CD14-positive monocyte (primary cell): Measurements from ENCODE around the gene CGNL1. TPM values are rescaled to one million over a fixed set of nuclear protein-coding genes. Genes with fewer than 3 reads are reported as not detected.
A peak's percentile ranks its signal among the peaks of the same experiment; 100 is the strongest.

Experiments
- DNase-seq, 3 donors: peaks; one replicate each; pipeline ENCODE4 v3.0.0-alpha.2; 2011 to 2022
- H2AFZ ChIP-seq: 2 replicates; pipeline ENCODE4 v1.6.0; 2012; ENCODE audit warnings: mild to moderate bottlenecking, low read depth, low read length, inconsistent platforms; ENCODE audit not compliant: insufficient read depth, poor library complexity, severe bottlenecking
- H3K27ac ChIP-seq, 2 donors: 1 replicate in 1 of 2; 2 replicates in 1 of 2; pipeline ENCODE4 v1.5.1; 2012 to 2013; ENCODE audit warnings: low read length in 2 of 2, control low read depth in 1 of 2, inconsistent platforms in 1 of 2, low read depth in 1 of 2, mild to moderate bottlenecking in 1 of 2
- H3K27me3 ChIP-seq, 2 donors: one replicate each; pipeline versions ENCODE4 v1.6.0 to v1.6.1; 2011 to 2013; ENCODE audit warnings: low read length in 2 of 2; ENCODE audit not compliant: control insufficient read depth in 2 of 2, insufficient read depth in 2 of 2
- H3K36me3 ChIP-seq, 2 donors: replicated peaks in 1 of 2; 1 replicate in 1 of 2; 2 replicates in 1 of 2; pipeline versions ENCODE4 v1.5.1 to v1.6.1; 2012 to 2013; ENCODE audit warnings: low read length in 2 of 2, control low read depth in 1 of 2, inconsistent platforms in 1 of 2, mild to moderate bottlenecking in 1 of 2; ENCODE audit not compliant: insufficient read depth in 2 of 2, control insufficient read depth in 1 of 2
- H3K4me1 ChIP-seq, 2 donors: 1 replicate in 1 of 2; 2 replicates in 1 of 2; pipeline versions ENCODE4 v1.5.1 to v1.6.1; 2012 to 2013; ENCODE audit warnings: low read length in 2 of 2, control low read depth in 1 of 2, inconsistent platforms in 1 of 2, mild to moderate bottlenecking in 1 of 2, moderate library complexity in 1 of 2; ENCODE audit not compliant: insufficient read depth in 2 of 2, control insufficient read depth in 1 of 2
- H3K4me2 ChIP-seq: replicated peaks from 2 replicates; pipeline ENCODE3; 2012; ENCODE audit warnings: low read length, moderate library complexity, mild to moderate bottlenecking; ENCODE audit not compliant: poor library complexity, severe bottlenecking; ENCODE audit errors: extremely low read depth
- H3K4me3 ChIP-seq, 3 experiments: fragments of 200-600 bp in 1 of 3; sonication (generic) in 1 of 3; replicated peaks in 1 of 3; 1 replicate in 2 of 3; 2 replicates in 1 of 3; pipeline ENCODE4 v1.5.1; 2011 to 2013; ENCODE audit warnings: low read length in 3 of 3, mild to moderate bottlenecking in 3 of 3, control low read depth in 2 of 3, low read depth in 2 of 3, inconsistent platforms in 1 of 3, moderate library complexity in 1 of 3
- H3K79me2 ChIP-seq: 2 replicates; pipeline ENCODE4 v1.6.0; 2012; ENCODE audit warnings: mild to moderate bottlenecking, control low read depth, inconsistent platforms, low read length, moderate library complexity; ENCODE audit not compliant: insufficient read depth
- H3K9ac ChIP-seq: 2 replicates; pipeline ENCODE4 v1.6.0; 2017; ENCODE audit warnings: low read length, mild to moderate bottlenecking; ENCODE audit not compliant: insufficient read depth, poor library complexity, severe bottlenecking
- H3K9me3 ChIP-seq, 2 donors: replicated peaks in 1 of 2; 1 replicate in 1 of 2; 2 replicates in 1 of 2; pipeline versions ENCODE4 v1.5.1 to v1.6.1; 2012 to 2013; ENCODE audit warnings: low read length in 2 of 2, control low read depth in 1 of 2; ENCODE audit not compliant: control insufficient read depth in 1 of 2, insufficient read depth in 1 of 2
- H4K20me1 ChIP-seq: 2 replicates; pipeline ENCODE4 v1.6.0; 2012; ENCODE audit warnings: mild to moderate bottlenecking, low read length, control low read depth, moderate library complexity; ENCODE audit not compliant: insufficient read depth
- H3K27ac Mint-ChIP-seq, 7 donors: one replicate each; pipeline ENCODE4 v1.8.0; 2020; ENCODE audit warnings: mild to moderate bottlenecking in 7 of 7, mixed read lengths in 7 of 7, moderate library complexity in 6 of 7, inconsistent platforms in 2 of 7
- H3K27me3 Mint-ChIP-seq, 3 donors: one replicate each; pipeline ENCODE4 v1.8.0; 2021 to 2022; ENCODE audit warnings: low read depth in 3 of 3, mild to moderate bottlenecking in 3 of 3, mixed read lengths in 3 of 3, moderate library complexity in 3 of 3, inconsistent platforms in 1 of 3
- H3K36me3 Mint-ChIP-seq, 2 donors: one replicate each; pipeline ENCODE4 v1.8.0; 2020; ENCODE audit warnings: mixed read lengths in 2 of 2, inconsistent platforms in 1 of 2, mild to moderate bottlenecking in 1 of 2
- H3K4me1 Mint-ChIP-seq: one replicate; pipeline ENCODE4 v1.8.0; 2020; ENCODE audit warnings: mild to moderate bottlenecking, mixed read lengths
- H3K4me3 Mint-ChIP-seq, 2 donors: one replicate each; pipeline ENCODE4 v1.8.0; 2020; ENCODE audit warnings: mild to moderate bottlenecking in 2 of 2, mixed read lengths in 2 of 2, moderate library complexity in 1 of 2
- H3K9me3 Mint-ChIP-seq, 7 donors: one replicate each; pipeline ENCODE4 v1.8.0; 2020 to 2022; ENCODE audit warnings: mixed read lengths in 7 of 7, mild to moderate bottlenecking in 6 of 7, moderate library complexity in 6 of 7, inconsistent platforms in 2 of 7
- CTCF ChIP-seq: fragments of 200-600 bp; IDR thresholded peaks from one replicate; pipeline ENCODE4 v1.8.0; 2022; ENCODE audit warnings: antibody characterized with exemption, mild to moderate bottlenecking
- WGBS: methylation state at CpG from one replicate; pipeline ENCODE4 v1.1.5; 2013; ENCODE audit warnings: missing lambda C conversion rate; ENCODE audit not compliant: insufficient coverage; 5-methylcytosine and 5-hydroxymethylcytosine counted together
- intact Hi-C, 2 donors: fragments of 100-400 bp; cut with micrococcal nuclease; formaldehyde crosslinking; loops; one replicate each; pipeline versions ENCODE4 v1.15.0 to v1.15.1; 2023
- polyA plus RNA-seq, 3 donors: library from polyadenylated mRNA; depleted of rRNA in 1 of 3; unstranded in 2 of 3; stranded (reverse) in 1 of 3; fragments of 300-500 nt in 2 of 3; fragments of >200 nt in 1 of 3; fragmentation: Illumina TruSeq in 2 of 3; gene quantifications; 1 replicate in 2 of 3; 2 replicates in 1 of 3; pipeline ENCODE4 v1.2.3, GENCODE V29; 2012 to 2021

Gene CGNL1
- polyA plus RNA-seq, 3 donors = not detected

GRCh38 chr15:57591237-57591821 is 215.0 kb downstream of the CGNL1 start:
- H3K4me3 Mint-ChIP-seq = peak overlapping the region; percentile 69 to 80
- H3K9ac ChIP-seq = no peak overlapping the region
- no peak for DNase-seq
- peaks cover 14 to 20% of the 10 kb centered on the region in 2 donors for H3K4me1 ChIP-seq
- no peak overlapping the region for H3K27ac ChIP-seq
- no peaks in the 10 kb centered on the region for H3K36me3 ChIP-seq
- H3K27me3 ChIP-seq = peaks cover 16 to 22% of the 10 kb centered on the region in 2 donors
- H3K4me2 ChIP-seq = peak overlapping the region; percentile 66
- H3K4me1 Mint-ChIP-seq = peaks cover 43% of the 10 kb centered on the region
- H4K20me1 ChIP-seq = no peaks in the 10 kb centered on the region
- 5% methylated on average over 13 of the region's 18 CpGs for WGBS
- intact Hi-C loops = no loop called here
- H3K9me3 Mint-ChIP-seq = peaks cover 0 to 10% (median 0%) of the 10 kb centered on the region in 7 donors
- H3K4me3 ChIP-seq = peak overlapping the region in 1 of 3 experiments; percentile 60
- no peaks in the 10 kb centered on the region for H3K9me3 ChIP-seq
- no peaks in the 10 kb centered on the region for H3K79me2 ChIP-seq
- H3K27ac Mint-ChIP-seq = no peak overlapping the region
- H2AFZ ChIP-seq = peak overlapping the region; percentile 28
- no peak for TF ChIP-seq CTCF
- H3K27me3 Mint-ChIP-seq = peaks cover 25 to 33% (median 30%) of the 10 kb centered on the region in 3 donors
- H3K36me3 Mint-ChIP-seq = peaks cover 0 to 6% of the 10 kb centered on the region in 2 donors

GRCh38 chr15:57591822-57592367 is 215.6 kb downstream of the CGNL1 start, which contains the start of gene MYZAP:
TSS of gene MYZAP (plus strand) at chr15:57591904. CDS start at chr15:57592035, 131 bp downstream.
- peaks cover 0 to 10% (median 0%) of the 10 kb centered on the region in 7 donors for H3K9me3 Mint-ChIP-seq
- Histone ChIP-seq H4K20me1 (no peaks in the 10 kb centered on the region), H2AFZ (peak within 1 kb of the TSS; percentile 28), H3K9ac (peak within 1 kb of the TSS; percentile 27), H3K36me3 (no peaks in the 10 kb centered on the region), H3K4me2 (peak within 1 kb of the TSS; percentile 66), H3K79me2 (no peaks in the 10 kb centered on the region), H3K27me3 (peaks cover 16 to 22% of the 10 kb centered on the region in 2 donors), H3K4me3 (peak within 1 kb of the TSS in 1 of 3 experiments; percentile 60), H3K9me3 (no peaks in the 10 kb centered on the region), H3K4me1 (peaks cover 9 to 20% of the 10 kb centered on the region in 2 donors), H3K27ac (no peak within 1 kb of the TSS)
- peak in 1 of 3 donors; percentile 11 for DNase-seq
- 3% methylated on average over 52 of the region's 58 CpGs for WGBS
- H3K27me3 Mint-ChIP-seq = peaks cover 25 to 33% (median 30%) of the 10 kb centered on the region in 3 donors
- H3K36me3 Mint-ChIP-seq = peaks cover 0 to 6% of the 10 kb centered on the region in 2 donors
- no peak for TF ChIP-seq CTCF
- no peak within 1 kb of the TSS for H3K27ac Mint-ChIP-seq
- peak within 1 kb of the TSS; percentile 69 to 80 for H3K4me3 Mint-ChIP-seq
- intact Hi-C loops = no loop called here
- peaks cover 39% of the 10 kb centered on the region for H3K4me1 Mint-ChIP-seq
